HG03064 (cell line): ENCODE data around the gene TMOD4.
"Not testable (repeated sequence)": the region's sequence is repeated elsewhere in the genome, so short reads cannot be mapped to it uniquely, and the experiment has no call there.

Experiments
- ATAC-seq: cut with Tn5 transposase; IDR thresholded peaks from one replicate; pipeline ENCODE4 v1.9.1; 2021; ENCODE audit warnings: low read depth; ENCODE audit not compliant: unreplicated experiment

Gene TMOD4

DNA sequence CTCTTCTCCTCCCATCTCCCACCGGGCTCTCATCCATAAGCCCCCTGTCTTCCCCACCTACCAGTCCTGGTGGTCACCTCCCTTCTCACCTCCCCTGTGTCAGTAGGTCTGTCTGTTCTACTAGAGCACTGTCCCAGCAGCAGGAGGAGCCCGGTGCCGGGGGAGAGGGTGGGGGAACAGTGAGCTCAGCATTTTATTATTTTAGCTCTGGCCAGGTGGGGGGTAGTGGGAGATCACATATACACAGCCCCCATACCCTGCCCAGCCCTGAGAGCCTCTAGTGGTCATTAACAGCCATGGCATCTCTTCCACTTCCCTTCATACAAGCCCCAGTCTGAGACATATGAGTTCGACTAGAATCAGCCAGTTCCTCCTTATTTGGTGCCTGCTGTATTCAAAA lies at the start of gene TMOD4:
TSS of gene TMOD4 (minus strand) at position 119 of the 400 bp plus-strand sequence. CDS start 1,106 bp downstream, outside the sequence.
- ATAC-seq = no peak

DNA sequence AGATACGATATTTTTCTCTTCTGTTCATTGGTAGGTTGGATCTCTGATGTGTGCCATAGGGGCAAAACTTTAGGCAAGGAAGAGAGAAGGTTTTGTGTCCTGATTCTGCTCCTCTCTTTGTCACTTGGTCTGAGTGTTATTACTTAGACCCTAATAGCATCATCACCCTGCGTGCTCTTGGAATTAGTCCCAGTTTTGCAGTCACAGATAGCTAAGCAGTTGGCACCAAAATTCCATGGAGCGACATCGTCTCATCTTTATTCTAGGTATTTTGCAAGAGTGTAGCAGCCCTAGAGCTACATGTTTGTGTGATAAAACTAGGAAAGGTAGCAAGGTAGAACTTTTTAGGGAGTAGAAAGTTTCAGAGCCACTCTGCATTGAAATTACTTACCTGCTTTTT lies 46.3 kb upstream of the TMOD4 start:
- ATAC-seq = no peak

DNA sequence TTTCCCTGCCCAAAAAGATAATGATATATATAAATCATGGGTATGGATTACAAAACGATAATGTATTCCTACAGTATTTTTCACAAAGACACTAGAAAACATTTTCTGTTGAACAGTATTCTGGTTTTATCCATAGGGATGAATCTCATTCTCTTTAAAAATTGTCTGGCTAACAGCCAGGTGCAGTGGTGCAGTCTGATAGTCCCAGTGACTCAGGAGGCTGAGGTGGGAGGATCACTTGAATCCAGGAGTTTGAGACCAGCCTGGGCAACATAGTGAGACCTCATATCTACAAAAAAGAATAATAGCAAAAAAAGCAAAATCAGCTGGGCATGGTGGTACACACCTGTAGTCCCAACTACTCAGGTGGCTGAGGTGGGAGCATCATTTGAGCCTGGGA lies 45.8 kb upstream of the TMOD4 start:
- no peak for ATAC-seq

DNA sequence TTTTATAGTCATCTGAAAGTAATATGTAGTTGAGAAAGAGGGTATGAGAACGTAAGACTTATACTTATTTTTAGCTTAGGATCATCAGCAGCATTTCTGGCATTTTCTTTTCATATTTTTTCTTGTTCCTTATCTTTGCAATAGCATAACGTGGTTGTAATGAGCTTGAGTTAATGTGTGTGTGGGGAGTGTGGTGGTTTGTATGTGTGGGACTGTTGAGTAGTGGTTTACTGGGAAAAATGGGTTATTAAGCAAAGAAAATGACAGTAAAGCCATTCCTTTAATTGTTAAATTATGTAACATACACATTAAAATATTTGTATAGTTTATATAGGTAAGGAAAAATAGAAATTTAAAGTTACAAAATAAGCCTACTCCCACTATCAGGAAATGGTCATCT lies 37.8 kb upstream of the TMOD4 start:
- ATAC-seq = no peak

DNA sequence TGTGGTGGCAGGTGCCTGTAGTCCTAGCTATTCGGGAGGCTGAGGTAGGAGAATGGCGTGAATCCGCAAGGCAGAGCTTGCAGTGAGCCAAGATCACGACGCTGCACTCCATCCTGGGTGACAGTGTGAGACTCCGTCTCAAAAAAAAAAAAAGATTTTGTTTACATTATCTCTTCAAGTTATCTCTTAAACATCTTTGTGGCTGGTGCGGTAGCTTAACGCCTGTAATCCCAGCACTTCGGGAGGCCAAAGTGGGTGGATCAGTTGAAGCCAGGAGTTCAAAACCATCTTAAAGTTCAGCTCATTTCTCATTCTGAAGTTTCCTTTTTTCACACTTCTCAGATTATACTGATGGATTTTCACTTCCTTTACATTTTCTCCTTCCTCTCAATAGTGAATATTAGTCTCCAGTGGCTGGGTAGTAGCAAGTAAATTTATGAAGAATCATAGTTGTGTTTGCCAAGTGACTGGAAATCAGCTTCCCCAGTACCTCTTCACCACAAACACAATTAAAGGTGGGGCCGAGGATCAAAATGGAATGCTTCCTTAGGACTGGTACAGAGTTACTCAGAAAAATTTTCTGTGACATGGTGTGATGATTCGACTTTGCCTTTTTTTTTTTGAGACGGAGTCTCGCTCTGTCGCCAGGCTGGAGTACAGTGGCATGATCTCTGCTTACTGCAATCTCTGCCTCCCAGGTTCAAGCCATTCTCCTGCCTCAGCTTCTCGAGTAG lies 36.4 kb upstream of the TMOD4 start:
- no peak for ATAC-seq

DNA sequence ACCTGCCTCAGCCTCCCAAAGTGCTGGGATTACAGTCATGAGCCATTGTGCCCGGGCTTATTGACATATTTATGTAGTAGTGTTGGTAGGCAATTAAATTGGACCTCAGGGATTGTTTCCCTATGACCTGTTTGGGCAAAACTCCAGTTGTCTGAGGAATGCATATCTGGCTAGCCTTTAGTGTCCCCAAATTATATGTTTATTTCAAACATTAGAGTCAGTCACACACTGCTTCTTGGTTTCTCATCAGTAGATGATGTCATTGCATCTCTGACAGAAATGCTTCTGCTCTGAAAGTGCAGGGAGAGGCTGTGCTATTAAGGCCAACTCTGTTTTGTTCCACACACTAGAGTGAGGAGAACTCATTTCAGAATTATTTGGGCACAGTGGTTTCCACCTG lies 35.0 kb upstream of the TMOD4 start:
- no peak for ATAC-seq

DNA sequence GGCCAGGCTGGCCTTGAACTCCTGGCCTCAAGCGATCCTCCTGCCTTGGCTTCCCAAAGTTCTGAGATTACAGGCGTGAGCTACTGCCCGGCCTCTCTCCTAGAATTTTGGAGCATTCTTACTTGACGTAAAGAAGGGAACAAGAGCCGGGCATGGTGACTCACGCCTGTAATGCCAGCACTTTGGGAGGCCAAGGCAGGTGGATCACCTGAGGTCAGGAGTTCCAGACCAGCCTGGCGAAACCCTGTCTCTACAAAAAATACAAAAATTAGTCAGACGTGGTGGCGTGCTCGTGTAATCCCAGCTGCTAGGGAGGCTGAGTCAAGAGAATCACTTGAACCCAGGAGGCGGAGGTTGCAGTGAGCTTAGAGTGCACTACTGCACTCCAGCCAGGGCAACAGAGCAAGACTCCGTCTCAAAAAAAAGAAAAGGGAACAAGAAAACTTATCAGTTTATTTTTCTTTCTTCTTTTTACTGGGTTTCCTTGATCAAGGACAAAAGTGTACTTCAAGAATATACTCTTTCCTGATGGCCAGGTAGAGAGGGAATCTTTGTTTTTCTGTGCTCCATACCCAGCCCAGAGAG lies 29.7 kb upstream of the TMOD4 start:
- ATAC-seq = not testable (repeated sequence)

DNA sequence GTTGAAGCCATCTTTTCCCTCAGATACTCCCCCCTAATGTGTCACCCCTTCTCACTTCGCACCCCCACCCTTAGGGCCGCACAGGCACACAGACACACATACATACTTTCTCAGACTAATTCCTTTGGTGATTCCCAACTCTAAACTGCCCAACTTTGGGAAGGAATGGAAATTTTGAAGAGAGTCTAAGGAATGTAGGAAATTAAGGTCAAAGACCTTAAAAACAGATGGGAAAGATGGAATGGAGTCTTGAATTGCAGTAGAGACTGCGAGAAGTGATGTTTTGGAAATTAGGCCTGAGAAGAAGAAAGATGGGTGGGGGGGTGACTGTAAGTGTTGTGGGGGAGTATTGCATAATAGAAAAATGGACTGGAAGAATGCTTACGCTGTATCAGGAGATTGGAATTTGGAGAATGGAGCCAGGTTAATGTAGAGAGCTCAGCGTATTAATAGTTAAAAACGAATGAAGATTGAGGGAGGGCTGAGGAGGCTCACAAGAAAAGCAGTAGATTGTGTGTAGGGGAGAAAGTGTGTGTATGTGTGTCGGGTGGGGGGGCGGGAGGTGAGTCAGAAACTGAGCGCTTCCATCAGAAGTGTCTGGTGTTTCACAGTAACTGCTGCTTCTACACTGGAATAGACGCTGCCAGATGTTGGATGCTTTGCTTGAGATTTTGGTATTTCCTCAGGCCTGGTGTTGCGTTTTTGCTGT lies 24.2 kb upstream of the TMOD4 start:
- no peak for ATAC-seq

DNA sequence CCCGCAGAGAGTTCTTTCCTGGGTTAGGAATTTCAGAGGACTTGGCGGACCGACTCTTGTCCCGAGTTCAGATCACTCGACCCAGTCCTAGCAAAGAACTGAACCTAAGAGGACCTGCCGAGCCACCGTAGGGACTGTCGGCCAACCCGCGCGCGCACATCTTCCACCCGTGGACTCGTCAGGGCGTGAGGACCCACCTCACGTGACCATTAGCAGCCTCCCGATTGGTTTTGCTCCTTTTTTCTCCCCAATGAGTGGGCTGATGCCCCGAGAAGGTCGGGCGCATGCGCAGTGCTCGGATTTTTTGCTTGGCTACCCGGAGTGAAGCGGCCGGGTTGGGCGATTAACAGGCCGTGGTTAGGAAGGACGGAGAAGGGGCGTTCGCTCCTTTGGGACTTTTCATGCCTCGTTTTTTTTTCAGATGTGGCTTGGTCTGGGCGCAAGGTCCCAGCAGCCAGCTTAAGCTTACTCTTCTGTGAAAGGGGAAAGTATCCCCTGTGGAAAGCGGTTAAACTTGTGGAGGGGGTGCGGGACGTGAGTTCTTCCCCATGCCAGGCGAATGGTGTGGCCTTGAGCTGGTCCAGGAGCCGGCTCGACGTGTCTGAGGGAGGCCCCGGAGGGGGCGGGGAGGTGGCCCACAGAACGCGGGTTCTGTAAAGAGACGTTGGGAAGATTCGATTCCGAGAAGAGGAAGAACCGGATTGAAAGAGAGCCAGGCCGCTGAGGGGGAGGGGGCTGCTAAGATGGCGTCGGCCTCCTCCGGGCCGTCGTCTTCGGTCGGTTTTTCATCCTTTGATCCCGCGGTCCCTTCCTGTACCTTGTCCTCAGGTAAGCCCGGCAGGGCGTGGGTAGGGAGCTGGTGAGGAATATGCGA lies 22.7 kb upstream of the TMOD4 start, which contains the start of gene PIP5K1A:
TSS of gene PIP5K1A (plus strand) at position 299 of the 874 bp plus-strand sequence. CDS start at position 744, 445 bp downstream.
- peak; percentile 67 for ATAC-seq

DNA sequence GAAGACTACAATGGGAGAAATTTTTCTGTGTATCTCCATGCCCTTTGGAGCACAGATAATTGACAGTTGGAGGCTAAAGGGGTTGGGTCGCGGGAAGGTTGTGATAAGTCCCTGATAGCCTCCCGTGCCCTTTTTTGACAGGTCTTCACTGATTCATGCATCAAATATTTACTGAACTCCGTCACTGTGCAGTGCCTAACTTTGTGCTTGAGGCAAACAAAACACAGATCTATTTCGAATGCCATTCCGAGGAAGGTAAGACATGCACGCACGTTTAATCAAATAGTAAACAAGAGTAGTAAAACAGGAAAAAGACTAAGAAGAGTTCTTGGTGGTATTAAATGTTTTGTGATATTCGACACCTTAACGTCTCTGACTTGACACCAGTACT lies 22.1 kb upstream of the TMOD4 start:
- ATAC-seq = no peak

DNA sequence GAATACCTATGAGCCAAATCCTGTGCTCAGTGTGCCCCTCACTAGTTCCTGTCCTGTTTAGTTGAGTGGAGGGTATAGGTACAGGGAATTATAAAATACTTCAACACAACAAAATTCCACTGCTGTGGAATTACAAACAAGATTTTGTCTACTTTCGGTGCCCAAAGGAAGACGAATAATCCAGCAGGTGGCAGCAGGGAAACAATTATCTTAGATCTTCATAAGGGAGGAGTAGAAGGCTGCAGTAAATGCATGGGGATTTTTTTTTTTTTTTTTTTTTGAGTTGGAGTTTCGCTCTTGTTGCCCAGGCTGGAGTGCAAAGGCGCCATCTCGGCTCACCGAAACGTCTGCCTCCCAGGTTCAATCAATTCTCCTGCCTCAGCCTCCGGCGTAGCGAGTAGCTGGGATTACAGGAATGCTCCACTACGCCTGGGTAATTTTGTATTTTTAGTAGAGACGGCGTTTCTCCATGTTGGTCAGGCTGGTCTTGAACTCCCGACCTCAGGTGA lies 20.6 kb upstream of the TMOD4 start:
- no peak for ATAC-seq

DNA sequence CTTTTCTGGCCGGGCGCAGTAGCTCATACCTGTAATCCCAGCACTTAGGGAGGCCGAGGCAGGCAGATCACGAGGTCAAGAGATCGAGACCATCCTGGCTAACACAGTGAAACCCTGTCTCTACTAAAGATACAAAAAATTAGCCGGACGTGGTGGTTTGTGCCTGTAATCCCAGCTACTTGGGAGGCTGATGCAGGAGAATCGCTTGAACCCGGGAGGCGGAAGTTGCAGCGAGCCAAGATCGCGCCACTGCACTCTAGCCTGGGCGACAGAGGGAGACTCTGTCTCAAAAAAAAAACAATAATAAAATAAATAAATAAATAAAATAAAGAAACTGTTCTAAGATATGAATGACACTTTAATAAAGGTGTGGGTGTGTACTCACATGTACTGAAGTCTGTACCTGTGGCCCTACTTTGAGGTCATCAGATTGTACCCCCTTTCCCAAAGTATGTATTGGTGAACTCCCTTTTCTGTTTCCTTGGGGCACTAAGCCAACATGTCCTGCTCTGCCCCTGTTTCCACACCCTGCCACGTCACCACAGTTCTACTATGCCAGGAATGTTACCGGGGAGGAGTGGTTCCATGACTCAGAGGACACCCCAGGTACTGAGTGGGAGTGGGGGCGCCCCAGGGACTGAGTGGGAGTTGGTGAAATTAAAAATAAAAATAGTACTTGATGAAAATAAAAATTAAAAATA lies 19.3 kb upstream of the TMOD4 start:
- not testable (repeated sequence) for ATAC-seq

DNA sequence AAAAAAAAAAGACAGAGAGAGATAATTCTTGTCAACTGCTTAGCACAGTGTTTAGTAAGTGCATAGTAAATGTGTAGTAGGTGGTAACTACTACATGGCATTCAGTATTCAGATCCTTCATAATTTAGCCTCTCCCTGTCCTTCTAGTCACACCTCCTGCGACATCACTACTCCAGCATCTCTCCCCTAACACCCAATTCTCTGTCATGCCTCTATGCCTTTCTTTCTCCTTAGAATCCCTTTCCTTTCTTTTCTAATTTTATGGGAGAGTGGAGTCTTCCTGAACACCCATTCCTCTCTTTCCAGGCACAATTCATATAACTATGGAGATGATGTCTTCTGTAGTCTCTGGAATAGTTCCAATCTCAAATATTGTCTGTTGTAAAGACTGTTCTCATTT lies 18.1 kb upstream of the TMOD4 start:
- ATAC-seq = no peak

DNA sequence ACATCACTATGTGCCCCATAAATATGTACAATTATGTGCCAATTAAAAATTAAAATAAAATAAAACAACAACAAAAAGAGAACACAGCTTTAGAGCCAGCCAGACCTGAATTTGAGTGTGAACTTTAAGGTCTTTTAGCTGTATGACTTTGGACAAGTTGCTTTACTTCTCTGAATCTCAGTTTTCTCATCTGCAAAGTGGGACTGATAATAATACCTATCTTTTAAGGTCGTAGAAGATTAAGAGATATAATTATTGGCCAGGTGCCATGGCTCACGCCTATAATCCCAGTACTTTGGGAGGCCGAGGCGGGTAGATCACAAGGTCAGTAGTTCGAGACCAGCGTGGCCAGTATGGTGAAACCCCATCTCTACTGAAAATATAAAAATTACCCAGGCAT lies 17.5 kb upstream of the TMOD4 start:
- no peak for ATAC-seq

DNA sequence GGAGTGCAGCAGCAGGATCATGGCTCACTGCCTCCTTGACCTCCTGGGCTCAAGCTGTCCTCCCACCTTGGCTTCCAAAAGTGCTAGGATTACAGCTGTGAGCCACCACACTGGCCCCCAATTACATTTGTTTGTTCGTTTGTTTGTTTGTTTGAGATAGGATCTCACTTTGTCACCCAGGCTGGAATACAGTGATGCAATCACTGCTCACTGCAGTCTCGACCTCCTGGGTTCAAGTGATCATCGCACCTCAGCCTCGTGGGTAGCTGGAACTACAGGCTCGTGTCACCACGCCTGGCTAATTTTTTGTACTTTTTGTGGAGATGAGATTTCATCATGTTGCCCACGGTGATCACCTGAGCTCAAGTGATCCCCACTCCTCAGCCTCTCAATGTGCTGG lies 16.3 kb upstream of the TMOD4 start:
- ATAC-seq = no peak

DNA sequence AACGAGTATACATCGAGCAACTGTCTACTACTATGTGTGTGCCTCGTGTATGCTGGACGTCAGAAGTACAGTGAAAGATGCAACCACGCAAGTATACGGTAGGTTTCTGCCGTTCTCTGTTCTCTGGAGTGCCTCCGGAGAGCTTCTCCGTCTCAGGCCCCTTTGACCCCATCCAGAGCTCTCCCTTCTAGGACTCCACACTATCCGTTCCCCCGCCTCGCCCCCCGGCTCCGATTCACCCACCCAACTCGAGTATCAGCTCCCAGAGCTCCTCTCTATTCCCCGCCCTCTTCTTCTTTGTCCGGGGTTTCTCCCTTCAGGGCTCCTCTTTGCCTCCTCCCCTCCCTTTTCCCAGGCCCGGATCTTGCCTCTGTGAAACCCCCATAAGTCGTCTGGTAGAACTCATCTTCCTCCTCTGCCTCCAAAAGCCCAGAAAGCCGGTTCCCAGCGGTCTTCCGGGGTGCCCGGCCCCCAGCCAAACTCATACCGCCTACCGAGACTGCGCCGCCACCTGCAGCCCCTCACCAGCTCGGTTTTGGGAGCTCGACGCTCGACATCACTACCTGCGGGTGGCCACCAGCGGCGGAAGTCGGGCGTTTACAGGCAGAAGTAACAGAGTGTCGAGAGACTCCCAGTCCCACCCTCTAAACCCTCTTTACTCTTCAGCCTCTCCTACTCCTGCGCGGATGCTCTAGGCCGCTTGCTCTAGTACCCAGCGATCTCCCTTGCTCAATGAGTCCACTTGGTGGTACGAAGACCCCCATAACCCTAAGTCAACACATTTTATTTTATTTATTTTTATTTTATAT lies 14.1 kb upstream of the TMOD4 start, which contains the start of gene VPS72:
TSS of gene VPS72 (minus strand) at position 561 of the 809 bp plus-strand sequence. CDS start at position 485, 76 bp downstream.
- peak; percentile 61 for ATAC-seq

DNA sequence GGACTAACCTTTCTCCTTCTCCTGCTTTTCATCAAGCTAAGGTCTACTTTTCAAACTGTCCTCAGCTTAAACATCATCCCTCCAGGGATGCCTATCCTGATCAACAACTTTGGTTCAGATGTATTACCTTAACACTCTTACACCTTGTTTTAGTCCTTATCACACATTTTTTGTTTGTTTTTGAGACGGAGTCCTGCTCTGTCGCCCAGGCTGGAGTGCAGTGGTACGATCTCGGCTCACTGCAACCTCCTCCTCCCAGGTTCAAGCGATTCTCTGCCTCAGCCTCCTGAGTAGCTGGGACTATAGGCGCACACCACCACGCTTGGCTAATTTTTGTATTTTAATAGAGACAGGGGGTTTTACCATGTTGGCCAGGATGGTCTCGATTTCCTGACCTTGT lies 12.9 kb upstream of the TMOD4 start:
- ATAC-seq = not testable (repeated sequence)

DNA sequence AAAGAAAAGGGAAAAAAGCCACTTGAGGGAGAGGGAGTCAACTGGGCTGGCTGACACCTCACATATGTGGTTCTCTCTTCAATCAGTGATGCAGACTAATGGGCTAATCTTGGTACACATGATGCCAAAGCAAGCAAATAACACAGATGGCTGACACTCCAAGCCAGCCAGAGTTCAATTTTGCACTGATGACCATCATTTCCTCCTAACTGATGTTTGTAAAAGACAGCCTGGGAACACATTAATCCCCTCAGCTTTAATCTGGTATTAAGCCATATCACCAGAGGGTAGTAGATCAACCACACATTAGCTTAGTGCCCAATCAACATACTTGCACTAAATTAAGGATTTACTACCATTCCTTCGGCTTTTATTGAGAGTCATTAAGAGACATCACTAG lies 11.4 kb upstream of the TMOD4 start:
- no peak for ATAC-seq

DNA sequence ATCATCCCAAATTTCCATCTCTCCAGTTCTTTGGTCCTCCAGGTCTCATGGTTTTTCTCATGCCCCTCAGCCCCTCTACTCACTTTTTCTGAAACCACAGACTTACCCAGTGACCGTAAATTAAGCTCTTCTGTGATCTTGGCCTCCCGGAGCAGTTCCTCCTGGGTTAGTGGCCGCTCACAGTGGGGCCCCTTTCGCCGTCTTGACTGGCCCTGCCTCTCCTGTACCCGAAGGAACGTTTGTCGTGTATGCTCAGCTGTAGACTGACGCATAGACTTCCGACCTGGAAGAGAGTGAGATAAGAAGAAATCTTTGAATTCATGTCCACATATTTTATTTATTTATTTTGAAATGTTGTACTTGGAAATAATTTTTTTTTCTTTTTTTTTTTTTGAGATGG lies 8.4 kb upstream of the TMOD4 start:
- no peak for ATAC-seq
